ENCODE data around the gene GOLGA1. TPM values are rescaled to one million over a fixed set of nuclear protein-coding genes. Genes with fewer than 3 reads are reported as not detected.

GOLGA1 gene
- total and polyA plus RNA-seq, 9 of the 15 experiments (the other 6 are each of a cell fraction or from before 2014, with no cell fraction given) = 2.9 to 15.9 (median 8.5) TPM

GRCh38 chr9:124940894-124941678 lies at the start of gene GOLGA1 (continued):
- TF ChIP-seq HOMEZ (CRISPR knock-in tag; IDR thresholded peaks at IDR 0.05) (no peak), MIER1 (IDR thresholded peaks at IDR 0.05; ENCODE audit: low read depth) (no peak), MAFF (IDR thresholded peaks at IDR 0.05; ENCODE audit: low read length) (no peak), ZNF431 (CRISPR knock-in tag; IDR thresholded peaks at IDR 0.05) (0 out of 2 replicates have a peak, but pooled peaks have one; percentile 23), ZNF140 (CRISPR knock-in tag; IDR thresholded peaks at IDR 0.05) (no peak), POLR2A (conservative IDR thresholded peaks at IDR 0.05) (peak; percentile 94), ZNF347 (CRISPR knock-in tag; IDR thresholded peaks at IDR 0.05; ENCODE audit: low read depth) (no peak), YBX1 (IDR thresholded peaks at IDR 0.05) (no peak), E2F5 (CRISPR knock-in tag; IDR thresholded peaks at IDR 0.05) (no peak), ZMIZ1 (IDR thresholded peaks at IDR 0.05; ENCODE audit: low read depth in 2 of 2, low read length in 2 of 2) (peak in 1 of 2 experiments; percentile 28; a peak in 1 of 4 replicates), BMI1 (IDR thresholded peaks at IDR 0.05; ENCODE audit: low read length) (no peak), TGIF2 (CRISPR knock-in tag; IDR thresholded peaks at IDR 0.05) (no peak), ZBTB5 (IDR thresholded peaks at IDR 0.05) (no peak), THAP7 (CRISPR knock-in tag; IDR thresholded peaks at IDR 0.05) (no peak), CEBPB (tag; IDR thresholded peaks at IDR 0.05) (no peak), HNRNPLL (IDR thresholded peaks at IDR 0.05; ENCODE audit: low read depth, low read length, poor library complexity, severe bottlenecking) (no peak), ZNF3 (CRISPR knock-in tag; IDR thresholded peaks at IDR 0.05) (no peak), ZNF146 (CRISPR knock-in tag; IDR thresholded peaks at IDR 0.05; ENCODE audit: unreplicated experiment) (no peak), LARP7 (IDR thresholded peaks at IDR 0.05) (no peak), ZNF165 (CRISPR knock-in tag; IDR thresholded peaks at IDR 0.05; ENCODE audit: borderline replicate concordance) (no peak; the same call in 1 of the 2 replicates)
